KMS-11 (cell line): Measurements from ENCODE around the gene UBASH3B.

Experiments
- H2AFZ ChIP-seq: fragments of 200-600 bp; sonication (generic); 2 replicates; pipeline ENCODE4 v1.6.1; 2016; ENCODE audit warnings: antibody characterized with exemption, mixed run types, low read depth
- H3K27ac ChIP-seq: fragments of 200-600 bp; sonication (generic); 2 replicates; pipeline ENCODE4 v1.6.1; 2016; ENCODE audit warnings: mild to moderate bottlenecking, mixed run types
- H3K27me3 ChIP-seq: fragments of 200-600 bp; sonication (generic); 2 replicates; pipeline ENCODE4 v1.6.1; 2017; ENCODE audit warnings: mild to moderate bottlenecking, low read depth, mixed run types, moderate library complexity; ENCODE audit not compliant: insufficient read depth
- H3K36me3 ChIP-seq: fragments of 200-600 bp; sonication (generic); 2 replicates; pipeline ENCODE4 v1.6.1; 2017; ENCODE audit warnings: mild to moderate bottlenecking, mixed run types; ENCODE audit not compliant: insufficient read depth
- H3K4me1 ChIP-seq: fragments of 200-600 bp; sonication (generic); 2 replicates; pipeline ENCODE4 v1.6.1; 2016; ENCODE audit warnings: mild to moderate bottlenecking, low read depth, mixed run types; ENCODE audit not compliant: poor library complexity, severe bottlenecking
- H3K4me2 ChIP-seq: fragments of 200-600 bp; sonication (generic); 2 replicates; pipeline ENCODE4 v1.7.0; 2016; ENCODE audit warnings: mild to moderate bottlenecking, mixed run types
- H3K4me3 ChIP-seq: fragments of 200-600 bp; sonication (generic); IDR thresholded peaks from 2 replicates; pipeline ENCODE4 v1.6.1; 2017; ENCODE audit warnings: low read depth, low read length, mixed read lengths; ENCODE audit not compliant: insufficient read depth
- H3K79me2 ChIP-seq: fragments of 200-600 bp; sonication (generic); 2 replicates; pipeline ENCODE4 v1.6.1; 2016; ENCODE audit warnings: low read depth, mixed run types; ENCODE audit not compliant: insufficient read depth
- H3K9ac ChIP-seq: fragments of 200-600 bp; sonication (generic); 2 replicates; pipeline ENCODE4 v1.6.1; 2016; ENCODE audit warnings: mild to moderate bottlenecking, mixed run types
- H4K20me1 ChIP-seq: fragments of 200-600 bp; sonication (generic); 2 replicates; pipeline ENCODE4 v1.6.1; 2016; ENCODE audit warnings: mild to moderate bottlenecking, mixed run types; ENCODE audit not compliant: insufficient read depth
- CTCF ChIP-seq: fragments of 200-600 bp; sonication (generic); conservative IDR thresholded peaks from 2 replicates; pipeline ENCODE4 v1.6.1; 2017; ENCODE audit warnings: low read depth, mild to moderate bottlenecking, antibody characterized with exemption, low read length, moderate library complexity, mixed read lengths

UBASH3B gene

GRCh38 chr11:122672892-122673291, 17.4 kb downstream of the UBASH3B start:
- H3K4me3 ChIP-seq: no peak overlapping the region
- no peak for TF ChIP-seq CTCF
- no peaks in the 10 kb centered on the region for H4K20me1 ChIP-seq
- H3K79me2 ChIP-seq: no peaks in the 10 kb centered on the region
- no peaks in the 10 kb centered on the region for H3K27me3 ChIP-seq
- no peaks in the 10 kb centered on the region for H3K36me3 ChIP-seq
- no peak overlapping the region for H3K9ac ChIP-seq
- no peak overlapping the region for H3K4me2 ChIP-seq
- H3K4me1 ChIP-seq: no peaks in the 10 kb centered on the region
- no peak overlapping the region for H3K27ac ChIP-seq
- no peak overlapping the region for H2AFZ ChIP-seq

- Histone ChIP-seq H3K4me1 (no peaks in the 10 kb centered on the region), H3K4me3 (no peak overlapping the region), H4K20me1 (no peaks in the 10 kb centered on the region), H3K27me3 (no peaks in the 10 kb centered on the region), H3K79me2 (no peaks in the 10 kb centered on the region), H3K27ac (no peak overlapping the region), H2AFZ (no peak overlapping the region), H3K9ac (no peak overlapping the region), H3K36me3 (no peaks in the 10 kb centered on the region), H3K4me2 (no peak overlapping the region)
- TF ChIP-seq CTCF: no peak
Measured at GRCh38 chr11:122673701-122674100, 18.2 kb downstream of the UBASH3B start.

GRCh38 chr11:122676638-122677037, 21.1 kb downstream of the UBASH3B start:
- H2AFZ ChIP-seq: no peak overlapping the region
- TF ChIP-seq CTCF: no peak

GRCh38 chr11:122677256-122677655, 21.7 kb downstream of the UBASH3B start:
- Histone ChIP-seq H3K36me3 (no peaks in the 10 kb centered on the region), H3K27ac (no peak overlapping the region), H3K4me2 (no peak overlapping the region), H3K27me3 (no peaks in the 10 kb centered on the region), H3K79me2 (no peaks in the 10 kb centered on the region), H3K4me1 (no peaks in the 10 kb centered on the region), H3K9ac (no peak overlapping the region), H4K20me1 (no peaks in the 10 kb centered on the region), H3K4me3 (no peak overlapping the region), H2AFZ (no peak overlapping the region)
- TF ChIP-seq CTCF: no peak

More at GRCh38 chr11:122676638-122677037, 21.1 kb downstream of the UBASH3B start:
- Histone ChIP-seq H3K4me2 (no peak overlapping the region), H3K9ac (no peak overlapping the region), H3K79me2 (no peaks in the 10 kb centered on the region), H3K27ac (no peak overlapping the region), H3K4me1 (no peaks in the 10 kb centered on the region), H4K20me1 (no peaks in the 10 kb centered on the region), H3K4me3 (no peak overlapping the region), H3K27me3 (no peaks in the 10 kb centered on the region), H3K36me3 (no peaks in the 10 kb centered on the region)
